ENCODE data around the gene PPP2R2B.
"Not testable (repeated sequence)": the region's sequence is repeated elsewhere in the genome, so short reads cannot be mapped to it uniquely, and the experiment has no call there.

Gene PPP2R2B

GRCh38 chr5:146640285-146640896 lies 238.2 kb downstream of the PPP2R2B start:
- Histone ChIP-seq H3K27ac (no peak overlapping the region), H3K4me3 (no peak overlapping the region)

GRCh38 chr5:146635443-146635842 lies 243.1 kb downstream of the PPP2R2B start:
- no peak overlapping the region for H3K27ac ChIP-seq
- no peak overlapping the region for H3K4me3 ChIP-seq

GRCh38 chr5:146633323-146633764 lies 245.2 kb downstream of the PPP2R2B start:
- no peak overlapping the region for H3K4me3 ChIP-seq
- no peak overlapping the region for H3K27ac ChIP-seq

- H3K4me3 ChIP-seq: no peak overlapping the region
- H3K27ac ChIP-seq: no peak overlapping the region
These were observed 245.8 kb downstream of the PPP2R2B start for GRCh38 chr5:146632620-146633322.

GRCh38 chr5:146630472-146630871 lies 248.1 kb downstream of the PPP2R2B start:
- H3K4me3 ChIP-seq: no peak overlapping the region
- no peak overlapping the region for H3K27ac ChIP-seq

- no peak overlapping the region for H3K4me3 ChIP-seq
- H3K27ac ChIP-seq: no peak overlapping the region
These were observed 249.6 kb downstream of the PPP2R2B start for GRCh38 chr5:146628950-146629349.

- no peak overlapping the region for H3K4me3 ChIP-seq
- no peak overlapping the region for H3K27ac ChIP-seq
These were observed 251.6 kb downstream of the PPP2R2B start for GRCh38 chr5:146626936-146627335.

GRCh38 chr5:146624179-146624578 lies 254.4 kb downstream of the PPP2R2B start:
- Histone ChIP-seq H3K27ac (no peak overlapping the region), H3K4me3 (no peak overlapping the region)

- Histone ChIP-seq H3K4me3 (no peak overlapping the region), H3K27ac (no peak overlapping the region)
These were observed 254.9 kb downstream of the PPP2R2B start for GRCh38 chr5:146623666-146624065.

GRCh38 chr5:146623009-146623408 lies 255.5 kb downstream of the PPP2R2B start:
- H3K27ac ChIP-seq: no peak overlapping the region
- H3K4me3 ChIP-seq: no peak overlapping the region

- no peak overlapping the region for H3K27ac ChIP-seq
- no peak overlapping the region for H3K4me3 ChIP-seq
These were observed 256.2 kb downstream of the PPP2R2B start for GRCh38 chr5:146622391-146622790.

GRCh38 chr5:146620669-146621051 lies 257.9 kb downstream of the PPP2R2B start:
- Histone ChIP-seq H3K27ac (no peak overlapping the region), H3K4me3 (no peak overlapping the region)

GRCh38 chr5:146620031-146620668 lies 258.4 kb downstream of the PPP2R2B start:
- Histone ChIP-seq H3K27ac (no peak overlapping the region), H3K4me3 (no peak overlapping the region)

- Histone ChIP-seq H3K4me3 (no peak overlapping the region), H3K27ac (no peak overlapping the region)
These were observed 260.1 kb downstream of the PPP2R2B start for GRCh38 chr5:146618434-146618833.

- not testable (repeated sequence) for H3K4me3 ChIP-seq, H3K27ac ChIP-seq
These were observed 268.8 kb downstream of the PPP2R2B start for GRCh38 chr5:146609731-146610130.

- no peak overlapping the region for H3K4me3 ChIP-seq
- H3K27ac ChIP-seq: no peak overlapping the region
These were observed 270.8 kb downstream of the PPP2R2B start for GRCh38 chr5:146607659-146608332.

GRCh38 chr5:146606893-146607292 lies 271.7 kb downstream of the PPP2R2B start:
- H3K4me3 ChIP-seq: no peak overlapping the region
- no peak overlapping the region for H3K27ac ChIP-seq

GRCh38 chr5:146600376-146600775 lies 278.2 kb downstream of the PPP2R2B start:
- Histone ChIP-seq H3K4me3 (no peak overlapping the region), H3K27ac (no peak overlapping the region)

GRCh38 chr5:146599261-146599660 lies 279.3 kb downstream of the PPP2R2B start:
- Histone ChIP-seq H3K27ac (no peak overlapping the region), H3K4me3 (no peak overlapping the region)

- Histone ChIP-seq H3K27ac (no peak overlapping the region), H3K4me3 (no peak overlapping the region)
These were observed 283.5 kb downstream of the PPP2R2B start for GRCh38 chr5:146595088-146595487.

- no peak overlapping the region for H3K27ac ChIP-seq
- no peak overlapping the region for H3K4me3 ChIP-seq
These were observed 286.2 kb downstream of the PPP2R2B start for GRCh38 chr5:146592352-146592751.
